ENCODE data around the gene GPR18. TPM values are rescaled to one million over a fixed set of nuclear protein-coding genes. Genes with fewer than 3 reads are reported as not detected.
"Not testable (repeated sequence)": the region's sequence is repeated elsewhere in the genome, so short reads cannot be mapped to it uniquely, and the experiment has no call there.

Gene GPR18
- total and polyA plus RNA-seq, 3 experiments from 2014 or later = 15.2 to 32.4 (median 16.2) TPM

DNA sequence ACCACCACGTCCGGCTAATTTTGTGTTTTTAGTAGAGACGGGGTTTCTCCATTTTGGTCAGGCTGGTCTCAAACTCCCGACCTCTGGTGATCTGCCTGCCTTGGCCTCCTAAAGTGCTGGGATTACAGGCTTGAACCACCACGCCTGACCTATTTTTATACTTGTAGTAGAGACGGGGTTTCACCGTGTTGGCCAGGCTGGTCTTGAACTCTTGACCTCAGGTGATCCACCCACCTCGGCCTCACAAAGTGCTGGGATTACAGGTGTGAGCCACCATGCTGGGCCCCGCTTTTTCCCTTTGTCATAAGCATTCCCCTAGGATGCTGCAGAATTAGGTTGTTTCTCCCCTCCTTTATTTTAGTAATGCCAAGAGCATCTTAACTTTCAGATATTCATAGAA is 47.6 kb downstream of the GPR18 start:
- H3K9me3 Mint-ChIP-seq; H3K27me3 ChIP-seq (ENCODE audit: insufficient read depth, low read length, poor library complexity, severe bottlenecking); H3K4me3 Mint-ChIP-seq; H3K9me3 ChIP-seq (ENCODE audit: low read length); H3K27ac ChIP-seq (ENCODE audit: low read depth, low read length); H3K4me3 ChIP-seq (ENCODE audit: low read length); DNase-seq; POLR2A ChIA-PET; H3K27me3 Mint-ChIP-seq: not testable (repeated sequence)
- Mint-ChIP-seq H3K36me3 (peaks cover 0 to 55% (median 22%) of the 10 kb centered on the region in 3 donors), H3K4me1 (peaks cover 68 to 90% (median 85%) of the 10 kb centered on the region in 3 donors), H3K27ac (peak overlapping the region in 4 of 8 donors; percentile 51 to 80 (median 70))
- Histone ChIP-seq H3K36me3 (ENCODE audit: insufficient read depth, low read length) (peaks cover 14% of the 10 kb centered on the region), H3K4me1 (ENCODE audit: insufficient read depth, low read length) (peaks cover 80% of the 10 kb centered on the region)
- CTCF ChIA-PET = interaction anchor here (0.8 to 18.0 kb wide), 3 partner anchors 14 to 57 kb away, joined by 3 to 223 read pairs (median 3); no protein-coding TSS in a partner anchor

DNA sequence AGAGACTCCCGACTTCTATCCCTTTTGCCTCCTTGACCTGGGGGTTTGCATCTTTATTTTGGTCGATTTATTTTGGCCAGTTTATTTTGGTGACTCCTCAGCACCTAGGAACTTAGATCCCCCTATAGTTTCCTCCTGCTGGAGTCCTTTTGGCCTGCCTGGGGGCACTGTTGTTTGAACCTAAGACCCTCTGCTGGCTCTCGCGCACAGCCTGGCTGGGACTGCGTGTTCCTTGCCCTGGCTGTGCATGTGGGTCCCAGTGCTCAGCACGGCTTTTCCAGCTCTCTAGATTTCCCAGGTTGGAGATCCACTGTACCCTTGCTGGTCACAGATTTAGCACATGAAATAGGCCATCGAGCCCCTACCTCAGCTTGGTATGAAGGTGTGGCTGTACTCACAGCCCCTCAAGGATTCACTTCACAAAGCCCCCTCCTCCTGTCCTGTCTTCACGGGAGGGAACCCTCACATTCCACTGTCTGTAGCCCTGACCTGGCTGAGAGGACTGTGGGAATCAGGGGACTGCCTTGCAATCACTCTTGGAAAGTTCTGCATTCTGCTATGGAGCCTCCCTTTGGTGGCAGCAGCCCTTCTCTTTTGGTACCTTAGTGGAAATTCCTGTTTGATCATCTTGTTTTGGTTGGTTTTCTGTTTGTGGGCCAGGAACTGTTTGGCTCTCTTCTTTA is 49.2 kb downstream of the GPR18 start:
- H3K4me1 ChIP-seq (ENCODE audit: insufficient read depth, low read length) = peaks cover 80% of the 10 kb centered on the region
- ChIA-PET POLR2A (no interaction called here), CTCF (interaction anchor here (0.6 to 18.0 kb wide), 3 partner anchors 8 to 59 kb away, joined by 3 to 223 read pairs (median 3); partner anchors contain the start of gene UBAC2)

DNA sequence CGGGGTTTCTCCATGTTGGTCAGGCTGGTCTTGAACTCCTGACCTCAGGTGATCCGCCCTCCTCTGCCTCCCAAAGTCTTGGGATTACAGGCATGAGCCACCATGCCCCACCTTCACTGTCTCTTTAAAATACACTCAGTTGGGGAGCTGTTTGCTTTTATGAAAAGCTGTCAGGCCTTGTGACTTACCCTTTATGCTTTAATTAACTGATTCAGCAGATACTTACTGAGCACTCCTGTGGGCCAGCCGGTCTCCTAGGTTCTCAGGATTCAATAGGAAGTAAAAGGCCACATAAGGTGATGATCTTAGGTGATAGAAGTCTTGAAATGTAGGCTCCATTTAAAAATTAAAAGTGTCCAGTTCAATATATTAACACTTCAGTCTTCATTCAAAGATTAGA is 50.0 kb downstream of the GPR18 start:
- POLR2A ChIA-PET = no interaction called here
- H3K36me3 ChIP-seq (ENCODE audit: insufficient read depth, low read length) = peaks cover 14% of the 10 kb centered on the region

More for the DNA sequence above, 49.2 kb downstream of the GPR18 start:
- H3K36me3 ChIP-seq (ENCODE audit: insufficient read depth, low read length) = peaks cover 14% of the 10 kb centered on the region
- Mint-ChIP-seq H3K27me3 (peaks cover 0 to 3% of the 10 kb centered on the region in 2 donors), H3K4me1 (peaks cover 68 to 90% (median 85%) of the 10 kb centered on the region in 3 donors), H3K9me3 (no peaks in the 10 kb centered on the region), H3K27ac (peak overlapping the region; percentile 30 to 94 (median 74)), H3K36me3 (peaks cover 0 to 57% (median 26%) of the 10 kb centered on the region in 3 donors), H3K4me3 (peak overlapping the region in 4 of 7 donors; percentile 8 to 54 (median 42))
- H3K4me3 ChIP-seq (ENCODE audit: low read length) = no peak overlapping the region
- no peaks in the 10 kb centered on the region for H3K9me3 ChIP-seq (ENCODE audit: low read length)
- no peak for DNase-seq
- no peaks in the 10 kb centered on the region for H3K27me3 ChIP-seq (ENCODE audit: insufficient read depth, low read length, poor library complexity, severe bottlenecking)
- H3K27ac ChIP-seq (ENCODE audit: low read depth, low read length) = no peak overlapping the region

DNA sequence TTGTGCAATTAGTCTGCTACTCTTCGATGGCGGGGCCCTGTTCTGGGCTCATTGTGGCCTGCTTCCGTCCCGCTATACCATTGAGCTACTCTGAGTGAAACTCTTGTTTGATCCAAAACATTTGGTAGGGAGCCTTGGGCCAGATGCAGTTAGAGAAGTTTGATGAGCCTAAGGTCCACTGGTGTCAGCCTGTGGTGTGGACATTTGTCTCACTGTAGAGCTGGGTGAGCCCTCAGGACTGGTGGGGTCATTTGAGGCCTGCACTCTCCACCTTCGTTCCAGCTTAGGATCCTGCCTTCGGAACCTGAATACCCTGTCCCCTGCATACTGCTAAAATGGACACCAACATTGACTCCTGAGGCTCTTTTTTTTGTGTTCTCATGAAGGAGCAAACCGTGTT is 50.7 kb downstream of the GPR18 start:
- Mint-ChIP-seq H3K9me3 (no peaks in the 10 kb centered on the region), H3K27ac (peak overlapping the region; percentile 73 to 96 (median 84)), H3K4me1 (peaks cover 79 to 95% (median 95%) of the 10 kb centered on the region in 3 donors), H3K27me3 (peaks cover 0 to 3% of the 10 kb centered on the region in 2 donors), H3K4me3 (peak overlapping the region in 1 of 7 donors; percentile 33), H3K36me3 (peaks cover 0 to 57% (median 26%) of the 10 kb centered on the region in 3 donors)
- H3K4me3 ChIP-seq (ENCODE audit: low read length) = no peak overlapping the region
- POLR2A ChIA-PET = no interaction called here
- CTCF ChIA-PET = interaction anchor here (1.1 to 18.0 kb wide), 4 partner anchors 9 to 60 kb away, joined by 3 to 223 read pairs (median 20); no protein-coding TSS in a partner anchor
- H3K4me1 ChIP-seq (ENCODE audit: insufficient read depth, low read length) = peaks cover 90% of the 10 kb centered on the region
- H3K36me3 ChIP-seq (ENCODE audit: insufficient read depth, low read length) = peaks cover 14% of the 10 kb centered on the region
- no peaks in the 10 kb centered on the region for H3K9me3 ChIP-seq (ENCODE audit: low read length)
- H3K27me3 ChIP-seq (ENCODE audit: insufficient read depth, low read length, poor library complexity, severe bottlenecking) = no peaks in the 10 kb centered on the region
- no peak for DNase-seq
- H3K27ac ChIP-seq (ENCODE audit: low read depth, low read length) = no peak overlapping the region

More for the DNA sequence above, 50.0 kb downstream of the GPR18 start:
- H3K27ac ChIP-seq (ENCODE audit: low read depth, low read length) = no peak overlapping the region
- no peaks in the 10 kb centered on the region for H3K9me3 ChIP-seq (ENCODE audit: low read length)
- no peak for DNase-seq
- peak overlapping the region in 6 of 8 donors; percentile 34 to 94 (median 88) for H3K27ac Mint-ChIP-seq
- H3K4me1 ChIP-seq (ENCODE audit: insufficient read depth, low read length) = peaks cover 86% of the 10 kb centered on the region
- H3K27me3 ChIP-seq (ENCODE audit: insufficient read depth, low read length, poor library complexity, severe bottlenecking) = no peaks in the 10 kb centered on the region
- peaks cover 0 to 57% (median 26%) of the 10 kb centered on the region in 3 donors for H3K36me3 Mint-ChIP-seq
- H3K27me3 Mint-ChIP-seq = peaks cover 0 to 3% of the 10 kb centered on the region in 2 donors
- H3K4me1 Mint-ChIP-seq = peaks cover 76 to 93% (median 91%) of the 10 kb centered on the region in 3 donors
- H3K9me3 Mint-ChIP-seq = no peaks in the 10 kb centered on the region
- CTCF ChIA-PET = interaction anchor here (1.1 to 18.0 kb wide), 3 partner anchors 9 to 60 kb away, joined by 3 to 223 read pairs (median 30); no protein-coding TSS in a partner anchor
- no peak overlapping the region for H3K4me3 ChIP-seq (ENCODE audit: low read length)
- peak overlapping the region in 2 of 7 donors; percentile 8 to 30 for H3K4me3 Mint-ChIP-seq

DNA sequence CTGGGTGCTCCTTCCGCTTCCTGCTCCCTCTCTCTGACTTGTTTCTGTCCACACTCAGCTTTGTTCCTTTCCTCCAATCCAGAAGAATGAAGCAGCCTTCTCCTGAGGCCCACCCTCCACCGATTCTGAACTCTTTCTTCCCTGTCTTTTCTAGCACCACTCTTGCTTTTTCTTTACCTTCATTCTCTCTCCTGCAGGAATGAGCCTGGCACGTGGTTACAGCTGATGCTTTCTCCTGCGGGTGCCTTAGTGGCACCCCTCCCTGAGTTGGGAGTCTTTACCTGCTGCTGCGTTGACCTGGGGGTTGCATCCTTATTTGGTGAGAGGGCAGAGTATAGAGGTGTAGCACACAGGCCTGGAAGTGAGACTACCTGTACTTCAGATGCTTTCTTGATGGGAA is 51.3 kb downstream of the GPR18 start:
- peaks cover 0 to 57% (median 23%) of the 10 kb centered on the region in 3 donors for H3K36me3 Mint-ChIP-seq
- no peaks in the 10 kb centered on the region for H3K27me3 ChIP-seq (ENCODE audit: insufficient read depth, low read length, poor library complexity, severe bottlenecking)
- POLR2A ChIA-PET = interaction anchor here (0.8 kb wide), 1 partner anchor 51 kb away, joined by 3 read pairs; the partner anchor contains the start of gene GPR18
- peak overlapping the region; percentile 26 to 90 (median 57) for H3K4me3 Mint-ChIP-seq
- CTCF ChIA-PET = interaction anchor here (1.9 to 18.0 kb wide), 3 partner anchors 25 to 61 kb away, joined by 9 to 223 read pairs (median 30); no protein-coding TSS in a partner anchor
- H3K4me1 Mint-ChIP-seq = peaks cover 79 to 95% (median 95%) of the 10 kb centered on the region in 3 donors
- H3K27me3 Mint-ChIP-seq = peaks cover 0 to 3% of the 10 kb centered on the region in 2 donors
- H3K27ac ChIP-seq (ENCODE audit: low read depth, low read length) = no peak overlapping the region
- H3K4me3 ChIP-seq (ENCODE audit: low read length) = no peak overlapping the region
- no peak for DNase-seq
- H3K27ac Mint-ChIP-seq = peak overlapping the region; percentile 9 to 96 (median 82)
- peaks cover 90% of the 10 kb centered on the region for H3K4me1 ChIP-seq (ENCODE audit: insufficient read depth, low read length)
- peaks cover 14% of the 10 kb centered on the region for H3K36me3 ChIP-seq (ENCODE audit: insufficient read depth, low read length)
- no peaks in the 10 kb centered on the region for H3K9me3 ChIP-seq (ENCODE audit: low read length)
- no peaks in the 10 kb centered on the region for H3K9me3 Mint-ChIP-seq

DNA sequence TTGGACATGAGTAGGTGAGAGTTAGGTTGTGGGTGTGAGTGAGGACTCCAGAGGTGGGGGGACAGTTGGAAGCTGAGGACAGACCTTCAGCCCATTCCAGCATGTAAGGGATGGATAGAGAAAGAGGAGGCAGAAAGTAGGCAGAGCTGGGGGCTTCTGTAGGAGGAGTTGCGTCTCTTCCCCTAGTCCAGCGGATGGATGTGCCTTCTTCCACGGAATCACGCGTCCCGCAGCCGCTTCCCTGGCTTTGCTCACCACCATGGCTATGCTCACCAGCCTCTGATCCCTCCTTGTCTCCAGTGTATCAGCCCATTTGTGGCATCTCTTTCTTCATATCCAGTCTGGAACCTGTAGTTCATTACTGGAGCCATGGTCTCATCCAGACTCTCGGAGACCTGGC is 52.0 kb downstream of the GPR18 start:
- peaks cover 0 to 55% (median 20%) of the 10 kb centered on the region in 3 donors for H3K36me3 Mint-ChIP-seq
- DNase-seq = no peak
- CTCF ChIA-PET = interaction anchor here (1.2 to 18.0 kb wide), 6 partner anchors 9 to 62 kb away, joined by 4 to 223 read pairs (median 8); no protein-coding TSS in a partner anchor

DNA sequence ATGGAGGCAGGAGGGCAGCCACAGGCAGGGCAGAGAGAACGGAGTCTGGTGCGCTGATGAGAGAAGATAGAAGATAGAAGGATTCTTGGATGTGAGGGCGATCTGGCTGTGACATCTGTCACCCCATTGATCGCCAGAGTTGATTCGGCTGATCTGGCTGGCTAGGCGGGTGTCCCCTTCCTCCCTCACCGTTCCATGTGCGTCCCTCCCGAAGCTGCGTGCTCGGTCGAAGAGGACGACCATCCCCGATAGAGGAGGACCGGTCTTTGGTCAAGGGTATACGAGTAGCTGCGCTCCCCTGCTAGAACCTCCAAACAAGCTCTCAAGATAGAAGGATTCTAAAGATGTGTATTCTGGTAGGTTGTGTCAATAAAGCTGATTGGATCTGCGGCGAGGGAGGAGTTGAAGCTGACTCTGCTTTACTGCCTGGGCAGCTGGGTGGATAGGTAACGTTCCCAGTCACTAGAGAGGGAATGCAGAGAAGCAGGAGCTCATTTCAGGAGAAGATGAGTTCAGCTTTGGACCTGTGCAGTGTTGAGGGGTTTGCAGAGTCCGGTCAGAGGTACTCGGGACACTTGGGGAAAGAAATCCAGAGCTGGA is 52.5 kb downstream of the GPR18 start:
- H3K4me3 ChIP-seq (ENCODE audit: low read length) = peak overlapping the region; percentile 57
- DNase-seq = no peak
- peaks cover 0 to 53% (median 15%) of the 10 kb centered on the region in 3 donors for H3K36me3 Mint-ChIP-seq
- H3K4me1 Mint-ChIP-seq = peaks cover 70 to 90% (median 88%) of the 10 kb centered on the region in 3 donors
- peaks cover 78% of the 10 kb centered on the region for H3K4me1 ChIP-seq (ENCODE audit: insufficient read depth, low read length)
- peaks cover 14% of the 10 kb centered on the region for H3K36me3 ChIP-seq (ENCODE audit: insufficient read depth, low read length)
- CTCF ChIA-PET = interaction anchor here (0.6 to 18.0 kb wide), 8 partner anchors 9 to 267 kb away, joined by 3 to 223 read pairs (median 6); no protein-coding TSS in a partner anchor
- H3K27me3 Mint-ChIP-seq = peaks cover 0 to 3% of the 10 kb centered on the region in 2 donors
- H3K9me3 Mint-ChIP-seq = no peaks in the 10 kb centered on the region
- POLR2A ChIA-PET = interaction anchor here (0.9 to 1.2 kb wide), 3 partner anchors 9 to 53 kb away, joined by 3 to 4 read pairs (median 4); partner anchors contain the start of gene GPR18
- no peaks in the 10 kb centered on the region for H3K27me3 ChIP-seq (ENCODE audit: insufficient read depth, low read length, poor library complexity, severe bottlenecking)
- no peak overlapping the region for H3K27ac ChIP-seq (ENCODE audit: low read depth, low read length)
- peak overlapping the region; percentile 78 to 91 (median 86) for H3K4me3 Mint-ChIP-seq
- no peaks in the 10 kb centered on the region for H3K9me3 ChIP-seq (ENCODE audit: low read length)
- H3K27ac Mint-ChIP-seq = peak overlapping the region; percentile 78 to 98 (median 94)

More for the DNA sequence above, 52.0 kb downstream of the GPR18 start:
- H3K9me3 Mint-ChIP-seq = no peaks in the 10 kb centered on the region
- peaks cover 0 to 3% of the 10 kb centered on the region in 2 donors for H3K27me3 Mint-ChIP-seq
- POLR2A ChIA-PET = interaction anchor here (0.8 to 1.2 kb wide), 3 partner anchors 8 to 52 kb away, joined by 3 to 4 read pairs (median 4); partner anchors contain the start of gene GPR18
- peaks cover 75 to 93% (median 92%) of the 10 kb centered on the region in 3 donors for H3K4me1 Mint-ChIP-seq
- Histone ChIP-seq H3K4me3 (ENCODE audit: low read length) (no peak overlapping the region), H3K27ac (ENCODE audit: low read depth, low read length) (no peak overlapping the region), H3K36me3 (ENCODE audit: insufficient read depth, low read length) (peaks cover 14% of the 10 kb centered on the region), H3K4me1 (ENCODE audit: insufficient read depth, low read length) (peaks cover 83% of the 10 kb centered on the region), H3K9me3 (ENCODE audit: low read length) (no peaks in the 10 kb centered on the region), H3K27me3 (ENCODE audit: insufficient read depth, low read length, poor library complexity, severe bottlenecking) (no peaks in the 10 kb centered on the region)
- peak overlapping the region; percentile 40 to 91 (median 86) for H3K4me3 Mint-ChIP-seq
- peak overlapping the region in 7 of 8 donors; percentile 78 to 98 (median 92) for H3K27ac Mint-ChIP-seq
